GM19468 (cell line): Measurements from ENCODE around the gene CNGB1.
"Not testable (repeated sequence)": the region's sequence is repeated elsewhere in the genome, so short reads cannot be mapped to it uniquely, and the experiment has no call there.

Experiments used
- ATAC-seq: cut with Tn5 transposase; IDR thresholded peaks from one replicate; pipeline ENCODE4 v1.9.1; 2021; ENCODE audit warnings: mild to moderate bottlenecking, moderate library complexity, moderate number of reproducible peaks; ENCODE audit not compliant: unreplicated experiment; ENCODE audit errors: extremely low read depth

CNGB1 gene

GRCh38 chr16:57914244-57915173 lies 56.4 kb downstream of the CNGB1 start:
- ATAC-seq, result no peak

- ATAC-seq, result no peak
These were observed 58.2 kb downstream of the CNGB1 start for GRCh38 chr16:57912529-57913260.

GRCh38 chr16:57911743-57912142 lies 59.2 kb downstream of the CNGB1 start:
- no peak for ATAC-seq

GRCh38 chr16:57910696-57911095 lies 60.2 kb downstream of the CNGB1 start:
- ATAC-seq, result no peak

GRCh38 chr16:57908409-57908987 lies 62.4 kb downstream of the CNGB1 start:
- no peak for ATAC-seq

- no peak for ATAC-seq
These were observed 64.3 kb downstream of the CNGB1 start for GRCh38 chr16:57906382-57907316.

GRCh38 chr16:57904101-57904500 lies 66.8 kb downstream of the CNGB1 start:
- no peak for ATAC-seq

- no peak for ATAC-seq
These were observed 67.3 kb downstream of the CNGB1 start for GRCh38 chr16:57903656-57904055.

- ATAC-seq, result no peak
These were observed 69.4 kb downstream of the CNGB1 start for GRCh38 chr16:57901480-57902069.

GRCh38 chr16:57900796-57901479 lies 70.0 kb downstream of the CNGB1 start:
- ATAC-seq, result no peak

GRCh38 chr16:57899771-57900661 lies 70.9 kb downstream of the CNGB1 start:
- no peak for ATAC-seq

GRCh38 chr16:57898961-57899360 lies 72.0 kb downstream of the CNGB1 start:
- no peak for ATAC-seq

- ATAC-seq, result no peak
These were observed 72.9 kb downstream of the CNGB1 start for GRCh38 chr16:57897996-57898395.

- no peak for ATAC-seq
These were observed 73.7 kb downstream of the CNGB1 start for GRCh38 chr16:57897053-57897784.

GRCh38 chr16:57895081-57895547 lies 75.8 kb downstream of the CNGB1 start:
- not testable (repeated sequence) for ATAC-seq

GRCh38 chr16:57894390-57895080 lies 76.4 kb downstream of the CNGB1 start:
- no peak for ATAC-seq
